ENCODE measurements around the gene CFAP61.
"Not testable (repeated sequence)": the region's sequence is repeated elsewhere in the genome, so short reads cannot be mapped to it uniquely, and the experiment has no call there.

The CFAP61 gene

DNA sequence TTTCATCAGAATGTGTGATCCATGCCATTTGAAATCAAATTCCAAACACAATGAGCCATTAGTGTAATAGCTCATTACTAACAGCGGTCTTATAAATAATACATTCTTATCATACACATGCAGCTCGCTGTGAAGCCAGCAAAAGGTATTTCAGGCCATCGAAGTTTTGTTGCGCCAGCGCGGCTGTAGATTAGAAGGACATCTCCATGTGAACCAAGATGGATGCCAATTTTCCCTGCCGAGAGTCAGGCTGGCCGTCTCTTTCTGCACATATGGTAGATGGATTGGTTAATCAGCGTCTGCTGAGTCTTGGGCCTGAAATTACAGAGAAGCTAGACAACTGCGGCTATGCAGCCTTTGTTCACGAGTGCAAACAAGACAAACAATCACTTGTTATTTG, 44.1 kb downstream of the CFAP61 start:
- no peaks in the 10 kb centered on the region for H3K27me3 ChIP-seq (replicated peaks)
- no peak for DNase-seq
- TF ChIP-seq, protein P1, sequence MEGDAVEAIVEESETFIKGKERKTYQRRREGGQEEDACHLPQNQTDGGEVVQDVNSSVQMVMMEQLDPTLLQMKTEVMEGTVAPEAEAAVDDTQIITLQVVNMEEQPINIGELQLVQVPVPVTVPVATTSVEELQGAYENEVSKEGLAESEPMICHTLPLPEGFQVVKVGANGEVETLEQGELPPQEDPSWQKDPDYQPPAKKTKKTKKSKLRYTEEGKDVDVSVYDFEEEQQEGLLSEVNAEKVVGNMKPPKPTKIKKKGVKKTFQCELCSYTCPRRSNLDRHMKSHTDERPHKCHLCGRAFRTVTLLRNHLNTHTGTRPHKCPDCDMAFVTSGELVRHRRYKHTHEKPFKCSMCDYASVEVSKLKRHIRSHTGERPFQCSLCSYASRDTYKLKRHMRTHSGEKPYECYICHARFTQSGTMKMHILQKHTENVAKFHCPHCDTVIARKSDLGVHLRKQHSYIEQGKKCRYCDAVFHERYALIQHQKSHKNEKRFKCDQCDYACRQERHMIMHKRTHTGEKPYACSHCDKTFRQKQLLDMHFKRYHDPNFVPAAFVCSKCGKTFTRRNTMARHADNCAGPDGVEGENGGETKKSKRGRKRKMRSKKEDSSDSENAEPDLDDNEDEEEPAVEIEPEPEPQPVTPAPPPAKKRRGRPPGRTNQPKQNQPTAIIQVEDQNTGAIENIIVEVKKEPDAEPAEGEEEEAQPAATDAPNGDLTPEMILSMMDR (IDR thresholded peaks at IDR 0.05; ENCODE audit: low read depth, low read length, missing control alignments): no peak
- H3K36me3 ChIP-seq (replicated peaks): no peaks in the 10 kb centered on the region
- H3K27ac ChIP-seq: no peak overlapping the region
- H3K4me3 ChIP-seq (ENCODE audit: low read depth, low read length): no peak overlapping the region
- in situ Hi-C loops (cut with HindIII; ENCODE audit: low pct_ligation_motif_present, low sequenced_read_pairs): no loop called here

DNA sequence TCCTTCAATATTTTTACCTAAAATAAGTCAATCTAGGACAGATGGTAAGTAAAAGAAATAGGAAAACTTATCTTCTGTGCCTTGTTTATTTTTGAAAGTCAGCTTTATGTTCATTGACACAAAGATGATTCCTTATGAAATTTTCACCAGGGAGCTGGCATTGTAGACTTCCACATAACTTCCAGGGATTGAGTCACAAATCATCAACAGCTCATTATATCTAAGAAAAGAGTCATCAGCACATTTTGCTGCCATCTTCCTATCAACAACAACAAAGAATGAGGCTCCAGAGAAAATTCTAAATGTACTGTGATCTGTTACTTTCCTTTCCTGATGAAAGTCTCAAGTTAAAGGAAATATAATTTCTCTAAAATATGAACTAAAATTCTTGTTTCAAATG, 48.5 kb downstream of the CFAP61 start:
- no peak overlapping the region for H3K27ac ChIP-seq
- H3K36me3 ChIP-seq (replicated peaks): no peaks in the 10 kb centered on the region
- TF ChIP-seq, protein P1 (IDR thresholded peaks at IDR 0.05; ENCODE audit: low read depth, low read length, missing control alignments): no peak
- H3K4me3 ChIP-seq (ENCODE audit: low read depth, low read length): no peak overlapping the region
- H3K27me3 ChIP-seq (replicated peaks): no peaks in the 10 kb centered on the region
- in situ Hi-C loops (cut with HindIII; ENCODE audit: low pct_ligation_motif_present, low sequenced_read_pairs): no loop called here
- DNase-seq: no peak

DNA sequence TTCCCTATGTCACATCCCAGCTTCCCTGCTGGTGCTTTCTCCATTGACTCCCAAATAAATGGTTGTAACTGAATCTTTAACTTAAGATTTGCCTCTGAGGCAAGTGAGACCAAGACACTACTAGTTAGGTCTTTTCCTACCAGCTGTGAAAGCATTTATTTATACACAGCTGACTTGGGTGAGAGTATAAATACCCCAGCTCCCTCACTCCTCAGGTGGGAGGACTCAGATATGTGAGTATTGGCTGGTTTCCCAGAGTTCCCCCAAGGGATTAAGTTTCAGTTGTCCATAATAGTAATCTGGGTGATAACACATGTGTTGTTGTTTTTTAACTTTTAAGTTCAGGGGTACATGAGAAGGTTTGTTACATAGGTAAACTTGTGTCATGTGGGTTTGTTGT, 49.8 kb downstream of the CFAP61 start:
- no peak overlapping the region for H3K27ac ChIP-seq

DNA sequence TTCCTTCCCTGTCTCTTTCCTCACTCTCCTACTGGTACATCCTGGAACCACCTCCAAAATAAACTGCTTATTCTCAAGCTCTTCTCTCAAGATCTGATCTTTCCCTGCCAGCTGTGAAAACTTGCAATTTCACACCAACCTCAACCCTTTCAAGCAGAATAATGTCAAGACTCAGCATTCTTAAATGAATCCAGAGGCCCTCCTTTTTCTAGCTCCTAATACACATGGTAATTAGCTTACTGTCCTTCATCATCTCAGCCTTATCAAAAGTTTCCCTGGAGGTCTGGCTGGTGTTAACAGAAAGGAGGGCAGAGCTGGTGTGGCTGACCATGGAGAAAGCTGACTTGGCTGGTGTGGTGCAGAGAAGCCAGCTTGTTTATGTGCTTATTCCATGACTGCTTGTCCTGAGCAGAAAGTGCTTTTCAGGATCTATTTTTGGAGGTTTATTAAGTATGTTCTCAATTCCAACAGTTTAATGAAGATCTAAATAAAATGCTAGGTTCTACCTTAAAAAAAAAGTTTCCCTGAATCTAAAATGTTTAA, 50.5 kb downstream of the CFAP61 start:
- H3K27ac ChIP-seq: no peak overlapping the region
- in situ Hi-C loops (cut with HindIII; ENCODE audit: low pct_ligation_motif_present, low sequenced_read_pairs): no loop called here
- H3K4me3 ChIP-seq (ENCODE audit: low read depth, low read length): no peak overlapping the region
- TF ChIP-seq, protein P1 (IDR thresholded peaks at IDR 0.05; ENCODE audit: low read depth, low read length, missing control alignments): no peak
- no peak for DNase-seq
- no peaks in the 10 kb centered on the region for H3K27me3 ChIP-seq (replicated peaks)
- H3K36me3 ChIP-seq (replicated peaks): no peaks in the 10 kb centered on the region

More for the DNA sequence above, 49.8 kb downstream of the CFAP61 start:
- H3K4me3 ChIP-seq (ENCODE audit: low read depth, low read length): no peak overlapping the region
- no peaks in the 10 kb centered on the region for H3K36me3 ChIP-seq (replicated peaks)
- no peak for DNase-seq
- TF ChIP-seq, protein P1 (IDR thresholded peaks at IDR 0.05; ENCODE audit: low read depth, low read length, missing control alignments): no peak
- no peaks in the 10 kb centered on the region for H3K27me3 ChIP-seq (replicated peaks)
- in situ Hi-C loops (cut with HindIII; ENCODE audit: low pct_ligation_motif_present, low sequenced_read_pairs): no loop called here

DNA sequence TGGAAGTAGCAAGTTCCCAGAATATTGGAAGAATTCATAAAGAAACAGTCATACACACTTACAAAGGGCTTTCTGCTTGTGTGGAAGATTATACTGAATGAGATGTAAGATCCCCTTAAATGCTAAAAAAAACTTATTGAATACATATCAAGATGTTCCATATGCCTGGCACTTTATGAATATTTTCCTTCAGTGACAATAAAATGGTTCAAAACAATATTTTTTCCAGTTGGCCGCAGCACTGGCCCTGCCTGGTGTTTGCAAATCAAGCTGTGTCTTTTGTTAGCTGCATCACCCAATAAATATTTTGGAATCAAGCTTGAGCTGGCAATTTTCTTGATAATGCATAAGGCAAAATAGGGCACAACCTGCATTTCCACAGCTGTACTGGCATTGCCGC, 51.2 kb downstream of the CFAP61 start:
- in situ Hi-C loops (cut with HindIII; ENCODE audit: low pct_ligation_motif_present, low sequenced_read_pairs): no loop called here
- Histone ChIP-seq H3K27ac (no peak overlapping the region), H3K4me3 (ENCODE audit: low read depth, low read length) (no peak overlapping the region), H3K36me3 (replicated peaks) (no peaks in the 10 kb centered on the region), H3K27me3 (replicated peaks) (no peaks in the 10 kb centered on the region)
- TF ChIP-seq, protein P1 (IDR thresholded peaks at IDR 0.05; ENCODE audit: low read depth, low read length, missing control alignments): no peak
- DNase-seq: no peak

GRCh38 chr20:20123187-20123586, 70.9 kb downstream of the CFAP61 start:
- H3K36me3 ChIP-seq (replicated peaks); DNase-seq; H3K27ac ChIP-seq; H3K4me3 ChIP-seq (ENCODE audit: low read depth, low read length); H3K27me3 ChIP-seq (replicated peaks); in situ Hi-C loops (cut with HindIII; ENCODE audit: low pct_ligation_motif_present, low sequenced_read_pairs): not testable (repeated sequence)
